CD4-positive, alpha-beta T cell treated with Interferon alpha-2 for 1 hour (primary cell): ENCODE results near the gene SNX33.
A peak's percentile ranks its signal among the peaks of the same experiment; 100 is the strongest.
"Not testable (repeated sequence)": the region's sequence is repeated elsewhere in the genome, so short reads cannot be mapped to it uniquely, and the experiment has no call there.

Source experiments
- DNase-seq, 2 donors: peaks; one replicate each; pipeline ENCODE4 v3.0.0-alpha.2; 2020 to 2022

The SNX33 gene

GRCh38 chr15:75686212-75686642 is 38.5 kb downstream of the SNX33 start:
- DNase-seq = peak; percentile 77 to 80

- no peak for DNase-seq
Measured at GRCh38 chr15:75687486-75688277, 40.0 kb downstream of the SNX33 start.

- no peak for DNase-seq
Measured at GRCh38 chr15:75688278-75688557, 40.5 kb downstream of the SNX33 start.

GRCh38 chr15:75688831-75689230 is 41.1 kb downstream of the SNX33 start:
- DNase-seq = no peak

GRCh38 chr15:75689429-75689828 is 41.7 kb downstream of the SNX33 start:
- not testable (repeated sequence) for DNase-seq

GRCh38 chr15:75692311-75692710 is 44.6 kb downstream of the SNX33 start:
- not testable (repeated sequence) for DNase-seq

- not testable (repeated sequence) for DNase-seq
Measured at GRCh38 chr15:75693028-75693427, 45.3 kb downstream of the SNX33 start.

GRCh38 chr15:75693501-75694240 is 46.0 kb downstream of the SNX33 start:
- DNase-seq = no peak

GRCh38 chr15:75694241-75695182 is 46.8 kb downstream of the SNX33 start:
- DNase-seq = no peak

- no peak for DNase-seq
Measured at GRCh38 chr15:75695220-75695619, 47.5 kb downstream of the SNX33 start.

GRCh38 chr15:75695634-75696310 is 48.1 kb downstream of the SNX33 start:
- no peak for DNase-seq

GRCh38 chr15:75696311-75696720 is 48.6 kb downstream of the SNX33 start:
- no peak for DNase-seq

GRCh38 chr15:75696854-75697259 is 49.1 kb downstream of the SNX33 start:
- DNase-seq = no peak

GRCh38 chr15:75697523-75697922 is 49.8 kb downstream of the SNX33 start:
- DNase-seq = no peak

- DNase-seq = not testable (repeated sequence)
Measured at GRCh38 chr15:75697974-75698747, 50.4 kb downstream of the SNX33 start.

- DNase-seq = not testable (repeated sequence)
Measured at GRCh38 chr15:75699517-75699916, 51.8 kb downstream of the SNX33 start.

GRCh38 chr15:75699961-75700874 is 52.5 kb downstream of the SNX33 start:
- peak in 1 of 2 donors; percentile 43 for DNase-seq

GRCh38 chr15:75701071-75702003 is 53.6 kb downstream of the SNX33 start:
- DNase-seq = not testable (repeated sequence)

GRCh38 chr15:75702436-75702835 is 54.7 kb downstream of the SNX33 start:
- no peak for DNase-seq
